Measurements from ENCODE around the gene SNX14. TPM values are rescaled to one million over a fixed set of nuclear protein-coding genes. Genes with fewer than 3 reads are reported as not detected.
"Not testable (repeated sequence)": the region's sequence is repeated elsewhere in the genome, so short reads cannot be mapped to it uniquely, and the experiment has no call there.

SNX14 gene
- total RNA-seq, 1 donor from 2014 or later: 62.4 TPM

GRCh38 chr6:85551264-85551663, 42.4 kb downstream of the SNX14 start:
- Mint-ChIP-seq H3K36me3 (peaks cover 25% of the 10 kb centered on the region), H3K9me3 (peaks cover 7% of the 10 kb centered on the region), H3K4me3 (no peak overlapping the region), H3K27ac (peak overlapping the region; percentile 51), H3K27me3 (no peaks in the 10 kb centered on the region), H3K4me1 (ENCODE audit: unreplicated experiment) (no peaks in the 10 kb centered on the region)
- no peak for TF ChIP-seq CTCF (conservative IDR thresholded peaks at IDR 0.05)
- DNase-seq (ENCODE audit: extremely low spot score, unreplicated experiment): no peak

GRCh38 chr6:85547719-85548118, 45.9 kb downstream of the SNX14 start:
- no peak overlapping the region for H3K27ac Mint-ChIP-seq
- no peaks in the 10 kb centered on the region for H3K27me3 Mint-ChIP-seq
- TF ChIP-seq CTCF (conservative IDR thresholded peaks at IDR 0.05): no peak
- no peak for DNase-seq (ENCODE audit: extremely low spot score, unreplicated experiment)
- no peak overlapping the region for H3K4me3 Mint-ChIP-seq
- no peaks in the 10 kb centered on the region for H3K4me1 Mint-ChIP-seq (ENCODE audit: unreplicated experiment)
- H3K9me3 Mint-ChIP-seq: peaks cover 7% of the 10 kb centered on the region
- peaks cover 27% of the 10 kb centered on the region for H3K36me3 Mint-ChIP-seq

- Mint-ChIP-seq H3K9me3 (no peaks in the 10 kb centered on the region), H3K4me3 (no peak overlapping the region), H3K36me3 (peaks cover 21% of the 10 kb centered on the region), H3K27ac (no peak overlapping the region), H3K4me1 (ENCODE audit: unreplicated experiment) (no peaks in the 10 kb centered on the region), H3K27me3 (no peaks in the 10 kb centered on the region)
- no peak for TF ChIP-seq CTCF (conservative IDR thresholded peaks at IDR 0.05)
- no peak for DNase-seq (ENCODE audit: extremely low spot score, unreplicated experiment)
Measured at GRCh38 chr6:85544776-85545175, 48.9 kb downstream of the SNX14 start.

- peak; percentile 89 for TF ChIP-seq CTCF (conservative IDR thresholded peaks at IDR 0.05)
- no peaks in the 10 kb centered on the region for H3K4me1 Mint-ChIP-seq (ENCODE audit: unreplicated experiment)
- DNase-seq (ENCODE audit: extremely low spot score, unreplicated experiment): no peak
- H3K27me3 Mint-ChIP-seq: no peaks in the 10 kb centered on the region
- peaks cover 4% of the 10 kb centered on the region for H3K36me3 Mint-ChIP-seq
- no peak overlapping the region for H3K27ac Mint-ChIP-seq
- H3K9me3 Mint-ChIP-seq: no peaks in the 10 kb centered on the region
- H3K4me3 Mint-ChIP-seq: no peak overlapping the region
Measured at GRCh38 chr6:85537055-85537494, 56.6 kb downstream of the SNX14 start.

- H3K36me3 Mint-ChIP-seq: peaks cover 29% of the 10 kb centered on the region
Measured at GRCh38 chr6:85524281-85524680, 69.4 kb downstream of the SNX14 start.

GRCh38 chr6:85516168-85516567, 77.5 kb downstream of the SNX14 start:
- no peak overlapping the region for H3K27ac Mint-ChIP-seq
- H3K36me3 Mint-ChIP-seq: peaks cover 26% of the 10 kb centered on the region
- H3K27me3 Mint-ChIP-seq: no peaks in the 10 kb centered on the region
- H3K4me3 Mint-ChIP-seq: no peak overlapping the region
- DNase-seq (ENCODE audit: extremely low spot score, unreplicated experiment): no peak
- no peaks in the 10 kb centered on the region for H3K4me1 Mint-ChIP-seq (ENCODE audit: unreplicated experiment)
- TF ChIP-seq CTCF (conservative IDR thresholded peaks at IDR 0.05): no peak
- H3K9me3 Mint-ChIP-seq: no peaks in the 10 kb centered on the region

More at GRCh38 chr6:85524281-85524680, 69.4 kb downstream of the SNX14 start:
- H3K4me3 Mint-ChIP-seq; H3K27me3 Mint-ChIP-seq; H3K9me3 Mint-ChIP-seq; H3K27ac Mint-ChIP-seq; DNase-seq (ENCODE audit: extremely low spot score, unreplicated experiment); H3K4me1 Mint-ChIP-seq (ENCODE audit: unreplicated experiment): not testable (repeated sequence)
